Naive thymus-derived CD4-positive, alpha-beta T cell (primary cell): Measurements from ENCODE around the gene BHLHA15. TPM values are rescaled to one million over a fixed set of nuclear protein-coding genes. Genes with fewer than 3 reads are reported as not detected.

ENCODE experiments used
- ATAC-seq: fragments of 150-1000 bp; cut with Tn5 transposase; 2 replicates; pipeline ENCODE4 v1.10.0; 2021; ENCODE audit warnings: mild to moderate bottlenecking, moderate library complexity
- CTCF ChIA-PET: fragments of 350-600 bp; sonication (Branson Sonifier 250); formaldehyde crosslinking; loops from one replicate; lab custom pipeline; 2021; ENCODE audit warnings: antibody characterized with exemption; lab: Charles Lee
- POLR2A ChIA-PET: fragments of 350-600 bp; sonication (Branson Sonifier 250); formaldehyde crosslinking; loops from one replicate; lab custom pipeline; 2021; ENCODE audit warnings: antibody characterized with exemption, inconsistent platforms; lab: Charles Lee
- DNase-seq, 9 donors: peaks; one replicate each; pipeline versions ENCODE4 v3.0.0 to v3.0.0-alpha.2; 2020 to 2022; ENCODE audit warnings: mixed read lengths in 1 of 9
- H3K27ac ChIP-seq: one replicate; pipeline ENCODE4 v1.7.0; 2013; ENCODE audit warnings: mild to moderate bottlenecking, low read depth, low read length, moderate library complexity
- H3K27me3 ChIP-seq, 2 donors: one replicate each; pipeline ENCODE4 v1.7.0; 2013; ENCODE audit warnings: low read length in 2 of 2, mild to moderate bottlenecking in 2 of 2, moderate library complexity in 2 of 2; ENCODE audit not compliant: control insufficient read depth in 2 of 2, insufficient read depth in 2 of 2
- H3K36me3 ChIP-seq, 3 experiments: 1 replicate in 2 of 3; 2 replicates in 1 of 3; pipeline ENCODE4 v1.7.0; 2013; ENCODE audit warnings: low read length in 3 of 3, mild to moderate bottlenecking in 3 of 3, moderate library complexity in 1 of 3; ENCODE audit not compliant: insufficient read depth in 3 of 3, control insufficient read depth in 2 of 3
- H3K4me1 ChIP-seq, 2 donors: one replicate each; pipeline ENCODE4 v1.7.0; 2013; ENCODE audit warnings: low read length in 2 of 2, mild to moderate bottlenecking in 2 of 2, moderate library complexity in 1 of 2; ENCODE audit not compliant: control insufficient read depth in 2 of 2, insufficient read depth in 2 of 2
- H3K4me3 ChIP-seq: 2 replicates; pipeline ENCODE4 v1.7.0; 2013; ENCODE audit warnings: mild to moderate bottlenecking, low read length
- H3K9me3 ChIP-seq, 3 experiments: 1 replicate in 2 of 3; 2 replicates in 1 of 3; pipeline ENCODE4 v1.7.0; 2013; ENCODE audit warnings: low read length in 3 of 3; ENCODE audit not compliant: control insufficient read depth in 2 of 3
- H3K27ac Mint-ChIP-seq, 9 donors: one replicate each; pipeline ENCODE4 v1.8.0; 2020 to 2022; ENCODE audit warnings: mixed read lengths in 9 of 9, mild to moderate bottlenecking in 8 of 9, moderate library complexity in 5 of 9, inconsistent platforms in 2 of 9
- H3K27me3 Mint-ChIP-seq, 5 donors: one replicate each; pipeline ENCODE4 v1.8.0; 2021 to 2022; ENCODE audit warnings: mixed read lengths in 5 of 5, mild to moderate bottlenecking in 1 of 5
- H3K36me3 Mint-ChIP-seq, 5 donors: one replicate each; pipeline ENCODE4 v1.8.0; 2020 to 2022; ENCODE audit warnings: mixed read lengths in 5 of 5, mild to moderate bottlenecking in 3 of 5, inconsistent platforms in 1 of 5
- H3K4me1 Mint-ChIP-seq, 7 donors: one replicate each; pipeline ENCODE4 v1.8.0; 2020 to 2022; ENCODE audit warnings: mixed read lengths in 7 of 7, mild to moderate bottlenecking in 3 of 7, inconsistent platforms in 1 of 7
- H3K4me3 Mint-ChIP-seq, 10 donors: one replicate each; pipeline ENCODE4 v1.8.0; 2020 to 2022; ENCODE audit warnings: mild to moderate bottlenecking in 10 of 10, mixed read lengths in 10 of 10, moderate library complexity in 6 of 10, inconsistent platforms in 2 of 10
- H3K9me3 Mint-ChIP-seq, 11 donors: one replicate each; pipeline ENCODE4 v1.8.0; 2020 to 2022; ENCODE audit warnings: mixed read lengths in 11 of 11, mild to moderate bottlenecking in 4 of 11, inconsistent platforms in 1 of 11, moderate library complexity in 1 of 11
- intact Hi-C, 2 donors: fragments of 100-400 bp; cut with micrococcal nuclease; formaldehyde crosslinking; loops; one replicate each; pipeline ENCODE4 v1.15.1; 2023
- polyA plus RNA-seq, 2 donors: library from polyadenylated mRNA; unstranded; fragments of 300-500 nt; fragmentation: Illumina TruSeq; gene quantifications; one replicate each; pipeline ENCODE4 v1.2.3, GENCODE V29; 2021
- total RNA-seq, 6 experiments: library from RNA in 5 of 6; stranded (reverse) in 5 of 6; gene quantifications; 1 replicate in 5 of 6; 2 replicates in 1 of 6; pipeline ENCODE4 v1.2.3 and lab custom pipeline; 2021 to 2026

BHLHA15 gene
- total and polyA plus RNA-seq, 7 experiments from 2014 or later: 0.39 to 0.80 TPM; not detected in 5

DNA sequence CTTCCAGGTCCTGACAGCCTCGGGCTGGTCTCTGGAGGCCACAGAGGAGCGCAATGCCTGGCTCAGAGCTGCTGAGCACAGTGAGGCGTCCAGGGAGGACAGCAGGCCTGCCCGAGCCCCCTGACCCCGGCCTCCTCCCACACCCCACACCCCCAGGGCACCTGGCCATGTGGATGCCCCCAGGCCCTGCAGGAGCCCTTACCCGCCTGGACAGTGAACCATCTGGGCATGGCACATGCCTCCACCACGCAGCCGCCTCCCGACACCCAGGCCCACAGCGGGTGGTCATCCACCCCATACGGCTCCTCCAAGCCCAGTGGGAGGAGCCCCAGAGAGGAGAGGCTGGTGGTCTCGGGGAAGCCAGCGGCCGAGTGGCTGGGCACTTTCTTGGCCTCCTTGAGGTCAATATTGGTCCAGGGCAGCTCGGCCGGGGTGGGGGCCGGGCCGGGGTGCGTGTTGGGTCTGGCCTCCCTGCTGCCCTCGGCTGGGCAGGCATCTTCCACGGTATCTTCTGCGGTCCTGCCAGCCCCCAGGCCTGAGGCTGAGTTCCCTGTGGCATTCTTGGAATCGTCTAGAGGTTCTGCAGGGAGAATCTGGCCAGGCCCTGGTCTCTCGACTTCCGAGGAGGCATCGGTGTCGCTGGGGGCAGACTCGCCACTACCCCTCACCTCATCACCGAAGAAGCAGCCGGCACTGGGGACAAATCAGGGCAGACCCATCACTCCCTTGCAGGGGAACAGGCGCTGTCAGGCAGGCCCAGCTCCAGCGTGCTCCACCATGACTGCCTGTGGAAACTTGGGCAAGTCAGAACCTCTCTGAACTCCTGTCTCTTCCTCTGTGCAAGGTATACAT is 22.2 kb downstream of the BHLHA15 start:
- Histone ChIP-seq H3K27ac (no peak overlapping the region), H3K36me3 (peaks cover 0 to 90% (median 15%) of the 10 kb centered on the region in 3 experiments), H3K4me3 (no peak overlapping the region), H3K4me1 (no peaks in the 10 kb centered on the region), H3K27me3 (no peaks in the 10 kb centered on the region), H3K9me3 (no peaks in the 10 kb centered on the region)
- H3K27ac Mint-ChIP-seq: peak overlapping the region in 1 of 9 donors; percentile 22
- POLR2A ChIA-PET: interaction anchor here (1.1 to 4.3 kb wide), 2 partner anchors 10 to 18 kb away, joined by 3 to 22 read pairs; no protein-coding TSS in a partner anchor
- CTCF ChIA-PET: no interaction called here
- no peaks in the 10 kb centered on the region for H3K27me3 Mint-ChIP-seq
- peaks cover 0 to 4% (median 0%) of the 10 kb centered on the region in 7 donors for H3K4me1 Mint-ChIP-seq
- intact Hi-C loops: no loop called here
- H3K36me3 Mint-ChIP-seq: peaks cover 0 to 18% (median 1%) of the 10 kb centered on the region in 5 donors
- no peaks in the 10 kb centered on the region for H3K9me3 Mint-ChIP-seq
- H3K4me3 Mint-ChIP-seq: no peak overlapping the region
- no peak for ATAC-seq
- DNase-seq: no peak

DNA sequence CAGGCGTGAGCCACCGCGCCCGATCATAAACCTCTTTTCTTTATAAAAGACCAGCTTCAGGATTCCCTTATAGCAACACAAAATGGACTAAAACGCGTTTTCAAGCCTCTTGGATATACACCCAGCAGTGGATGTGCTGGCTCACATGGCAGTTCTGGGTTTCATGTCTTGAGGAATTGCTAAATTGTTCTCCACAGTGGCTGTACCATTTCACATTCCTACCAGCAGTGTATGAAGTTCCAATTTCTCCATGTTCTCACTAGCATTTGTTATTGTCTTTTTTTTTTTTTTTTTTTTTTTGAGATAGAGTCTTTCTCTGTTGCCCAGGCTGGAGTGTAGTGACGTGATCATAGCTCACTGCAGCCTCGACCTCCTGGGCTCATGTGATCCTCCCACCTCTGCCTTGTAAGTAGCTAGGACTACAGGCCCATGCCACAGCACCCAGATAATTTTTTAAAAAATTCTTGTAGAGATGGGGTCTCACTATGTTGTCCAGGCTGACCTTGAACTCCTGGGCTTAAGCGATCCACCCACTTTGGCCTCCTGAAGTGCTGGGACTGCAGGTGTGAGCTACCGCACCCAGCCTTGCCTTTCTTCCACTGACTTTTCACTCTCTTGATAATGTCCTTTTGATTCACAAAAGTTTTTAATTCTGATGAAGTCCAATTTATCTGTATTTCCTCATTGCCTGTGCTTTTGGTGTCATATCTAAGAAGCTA is 23.3 kb downstream of the BHLHA15 start:
- H3K4me1 Mint-ChIP-seq: peaks cover 0 to 4% (median 0%) of the 10 kb centered on the region in 7 donors
- no peak for ATAC-seq
- peaks cover 0 to 90% (median 15%) of the 10 kb centered on the region in 3 experiments for H3K36me3 ChIP-seq
- CTCF ChIA-PET: no interaction called here
- DNase-seq: no peak
- no peak overlapping the region for H3K4me3 Mint-ChIP-seq
- H3K27me3 Mint-ChIP-seq: no peaks in the 10 kb centered on the region
- no peak overlapping the region for H3K4me3 ChIP-seq
- H3K9me3 Mint-ChIP-seq: no peaks in the 10 kb centered on the region
- no peaks in the 10 kb centered on the region for H3K27me3 ChIP-seq
- H3K27ac ChIP-seq: no peak overlapping the region
- no peaks in the 10 kb centered on the region for H3K4me1 ChIP-seq
- peaks cover 3 to 27% (median 6%) of the 10 kb centered on the region in 5 donors for H3K36me3 Mint-ChIP-seq
- H3K9me3 ChIP-seq: no peaks in the 10 kb centered on the region
- POLR2A ChIA-PET: interaction anchor here (1.1 to 4.3 kb wide), 3 partner anchors 11 to 16 kb away, joined by 3 to 22 read pairs (median 3); no protein-coding TSS in a partner anchor
- H3K27ac Mint-ChIP-seq: peak overlapping the region in 2 of 9 donors; percentile 22 to 61
- intact Hi-C loops: no loop called here

DNA sequence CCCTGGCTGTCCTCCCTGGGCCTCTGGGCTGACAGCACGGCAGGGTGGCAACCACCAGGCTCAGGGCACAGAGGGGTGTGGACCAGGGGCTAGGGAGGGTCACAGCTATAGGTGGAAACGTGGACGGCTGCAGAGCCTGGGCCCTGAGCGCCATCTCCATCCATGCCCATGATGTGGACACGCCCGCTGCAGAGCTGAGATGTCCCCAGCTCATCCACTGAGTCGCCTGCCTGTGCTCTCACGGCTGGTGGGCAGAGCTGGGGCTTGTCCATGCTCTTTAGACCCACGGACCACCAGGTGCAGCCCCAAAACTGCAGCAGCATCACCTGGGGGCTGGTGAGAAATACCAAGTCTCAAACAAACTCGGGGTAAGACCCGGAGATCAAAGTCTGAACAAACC is 24.7 kb downstream of the BHLHA15 start:
- Mint-ChIP-seq H3K27me3 (no peaks in the 10 kb centered on the region), H3K4me3 (no peak overlapping the region), H3K4me1 (peaks cover 0 to 4% (median 0%) of the 10 kb centered on the region in 7 donors), H3K27ac (no peak overlapping the region), H3K9me3 (no peaks in the 10 kb centered on the region), H3K36me3 (peaks cover 3 to 31% (median 9%) of the 10 kb centered on the region in 5 donors)
- H3K27me3 ChIP-seq: no peaks in the 10 kb centered on the region
- no peak for DNase-seq
- ChIA-PET POLR2A (interaction anchor here (1.1 to 4.3 kb wide), 2 partner anchors 12 to 15 kb away, joined by 3 to 22 read pairs; no protein-coding TSS in a partner anchor), CTCF (no interaction called here)
- no peaks in the 10 kb centered on the region for H3K4me1 ChIP-seq
- no peak overlapping the region for H3K27ac ChIP-seq
- no peaks in the 10 kb centered on the region for H3K9me3 ChIP-seq
- no peak overlapping the region for H3K4me3 ChIP-seq
- H3K36me3 ChIP-seq: peaks cover 0 to 90% (median 15%) of the 10 kb centered on the region in 3 experiments
- intact Hi-C loops: no loop called here
- no peak for ATAC-seq

DNA sequence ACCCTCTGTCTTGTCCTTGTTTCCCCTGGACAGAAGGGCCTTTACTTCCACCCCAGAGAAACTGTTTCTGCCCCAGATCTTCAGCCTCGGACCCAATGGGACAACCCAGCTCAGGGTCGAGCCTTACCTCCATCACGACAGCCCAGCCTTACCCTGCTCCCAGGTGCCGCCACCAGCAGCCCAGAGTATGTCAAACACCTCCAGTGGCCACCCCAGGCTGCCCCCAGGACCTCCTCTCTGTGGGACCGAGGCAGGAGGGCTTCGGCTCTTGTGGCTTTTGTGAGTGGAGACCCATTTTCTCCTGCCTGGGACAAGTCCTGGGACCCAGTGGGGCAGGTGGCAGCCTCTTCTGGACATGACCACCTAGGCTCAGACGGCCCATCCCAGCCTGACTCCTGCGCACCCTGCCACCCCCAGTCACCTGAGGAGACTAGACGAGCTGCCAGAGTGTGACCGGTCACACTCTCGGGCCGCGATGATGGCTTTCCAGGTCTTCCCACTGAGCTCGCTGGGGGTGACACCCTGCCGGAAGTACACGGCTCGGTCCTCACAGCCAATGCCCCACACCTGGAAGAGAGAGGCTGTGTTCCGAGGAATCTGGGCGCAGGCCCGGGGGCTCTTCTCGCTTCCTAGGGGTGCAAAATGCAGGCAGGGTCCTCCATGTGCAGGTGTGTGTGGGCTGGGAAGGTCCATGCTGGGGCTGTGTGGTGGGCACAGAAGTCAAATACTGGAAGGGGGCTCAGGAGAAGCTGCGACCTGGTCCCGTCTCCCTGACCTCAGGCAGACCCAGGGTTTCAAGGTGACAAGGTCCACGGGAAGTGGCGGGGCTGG is 25.3 kb downstream of the BHLHA15 start:
- peaks cover 0 to 90% (median 17%) of the 10 kb centered on the region in 3 experiments for H3K36me3 ChIP-seq
- no peak for ATAC-seq
- H3K4me1 ChIP-seq: no peaks in the 10 kb centered on the region
- Mint-ChIP-seq H3K4me3 (no peak overlapping the region), H3K9me3 (no peaks in the 10 kb centered on the region), H3K27me3 (no peaks in the 10 kb centered on the region), H3K27ac (no peak overlapping the region), H3K4me1 (peaks cover 0 to 7% (median 4%) of the 10 kb centered on the region in 7 donors), H3K36me3 (peaks cover 3 to 35% (median 9%) of the 10 kb centered on the region in 5 donors)
- no peak overlapping the region for H3K4me3 ChIP-seq
- no peaks in the 10 kb centered on the region for H3K9me3 ChIP-seq
- ChIA-PET POLR2A (interaction anchor here (4.3 kb wide), 1 partner anchor 14 kb away, joined by 22 read pairs; no protein-coding TSS in a partner anchor), CTCF (no interaction called here)
- H3K27ac ChIP-seq: no peak overlapping the region
- no peak for DNase-seq
- H3K27me3 ChIP-seq: no peaks in the 10 kb centered on the region
- intact Hi-C loops: no loop called here

DNA sequence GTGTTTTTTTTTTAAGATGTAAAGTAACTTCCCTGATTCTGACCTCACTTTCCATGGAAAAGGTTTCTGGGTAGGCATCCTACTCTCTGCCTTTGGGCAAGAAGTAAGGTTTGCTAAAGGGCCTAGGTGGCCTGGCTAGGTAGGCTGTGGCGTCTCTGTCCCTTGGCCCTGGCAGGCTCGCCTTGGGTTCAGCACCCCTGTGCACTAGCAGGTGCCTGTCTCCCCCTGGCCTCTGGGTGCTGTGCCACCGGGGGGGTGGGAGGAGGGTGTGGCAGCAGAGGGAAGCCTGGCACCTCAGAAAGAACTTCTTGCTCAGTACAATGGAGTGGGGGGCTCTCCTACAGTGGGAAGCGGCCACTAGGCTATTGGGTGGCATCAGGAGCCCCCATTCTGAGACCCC is 26.8 kb downstream of the BHLHA15 start:
- no peak for ATAC-seq
- ChIA-PET CTCF (no interaction called here), POLR2A (no interaction called here)
- H3K27me3 Mint-ChIP-seq: no peaks in the 10 kb centered on the region
- Histone ChIP-seq H3K4me1 (no peaks in the 10 kb centered on the region), H3K9me3 (no peaks in the 10 kb centered on the region), H3K27me3 (no peaks in the 10 kb centered on the region), H3K4me3 (no peak overlapping the region), H3K36me3 (peaks cover 0 to 85% (median 17%) of the 10 kb centered on the region in 3 experiments), H3K27ac (no peak overlapping the region)
- peaks cover 3 to 35% (median 11%) of the 10 kb centered on the region in 5 donors for H3K36me3 Mint-ChIP-seq
- no peak for DNase-seq
- intact Hi-C loops: no loop called here
- no peak overlapping the region for H3K27ac Mint-ChIP-seq
- H3K4me3 Mint-ChIP-seq: no peak overlapping the region
- H3K9me3 Mint-ChIP-seq: no peaks in the 10 kb centered on the region
- peaks cover 0 to 9% (median 4%) of the 10 kb centered on the region in 7 donors for H3K4me1 Mint-ChIP-seq

DNA sequence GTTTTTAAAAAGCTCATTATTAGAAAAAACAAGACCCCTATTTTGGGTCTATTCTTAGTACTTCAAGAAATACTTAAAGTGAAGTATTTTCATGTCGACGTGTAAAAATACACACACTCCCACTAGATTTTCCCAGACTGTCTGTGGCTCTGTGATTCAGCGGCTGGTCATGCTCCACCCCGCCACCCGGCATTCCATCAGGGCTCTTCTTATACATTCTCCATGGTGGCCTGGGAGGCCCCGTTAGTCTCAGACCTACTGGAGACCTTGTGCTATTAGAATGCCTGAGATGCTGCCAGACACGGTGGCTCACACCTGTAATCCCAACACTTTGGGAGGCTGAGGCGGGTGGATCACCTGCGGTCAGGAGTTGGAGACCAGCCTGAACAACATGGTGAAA is 27.7 kb downstream of the BHLHA15 start:
- no peak for DNase-seq
- peaks cover 0 to 85% (median 19%) of the 10 kb centered on the region in 3 experiments for H3K36me3 ChIP-seq
- ChIA-PET CTCF (no interaction called here), POLR2A (interaction anchor here (0.6 to 1.0 kb wide), 2 partner anchors 21 to 1121 kb away, joined by 3 to 4 read pairs; no protein-coding TSS in a partner anchor)
- no peaks in the 10 kb centered on the region for H3K4me1 ChIP-seq
- H3K4me3 ChIP-seq: no peak overlapping the region
- Mint-ChIP-seq H3K27me3 (no peaks in the 10 kb centered on the region), H3K4me3 (no peak overlapping the region), H3K9me3 (no peaks in the 10 kb centered on the region), H3K36me3 (peaks cover 3 to 32% (median 11%) of the 10 kb centered on the region in 5 donors), H3K4me1 (peaks cover 0 to 9% (median 4%) of the 10 kb centered on the region in 7 donors), H3K27ac (no peak overlapping the region)
- intact Hi-C loops: no loop called here
- H3K27me3 ChIP-seq: no peaks in the 10 kb centered on the region
- ATAC-seq: no peak
- no peaks in the 10 kb centered on the region for H3K9me3 ChIP-seq
- no peak overlapping the region for H3K27ac ChIP-seq
